Measurements from ENCODE around the gene MC3R.

Gene MC3R

GRCh38 chr20:56247954-56248782, at the start of gene MC3R:
Gene MC3R (plus strand): TSS chr20:56248732. CDS start chr20:56248844, 112 bp downstream.
- peak; percentile 73 for TF ChIP-seq CTCF (conservative IDR thresholded peaks at IDR 0.05; ENCODE audit: low read length)

DNA sequence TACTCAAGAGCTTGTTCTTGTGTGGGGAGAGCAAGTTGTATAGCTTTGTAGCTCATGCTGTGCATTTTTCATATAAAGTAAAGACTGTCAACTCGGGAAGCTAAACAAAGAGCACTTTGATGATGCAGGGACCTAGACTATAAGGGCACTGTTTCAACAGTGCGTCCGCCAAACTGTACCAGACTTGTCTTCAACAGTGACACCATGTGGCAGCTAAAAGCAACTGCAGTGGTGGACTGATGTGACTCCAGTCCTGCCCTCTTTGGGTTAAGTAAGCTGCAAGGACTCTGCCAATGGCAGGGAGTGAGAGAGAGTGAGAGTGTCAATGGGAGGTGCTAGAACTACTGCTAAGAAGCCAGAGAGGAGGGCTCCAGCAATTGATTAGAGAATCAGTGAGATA, 48.1 kb upstream of the MC3R start:
- TF ChIP-seq CTCF (conservative IDR thresholded peaks at IDR 0.05; ENCODE audit: low read length), result no peak
- H3K4me3 ChIP-seq (ENCODE audit: low read length), result no peak overlapping the region
- DNase-seq (ENCODE audit: low read depth), result no peak

More at GRCh38 chr20:56247954-56248782, at the start of gene MC3R:
- peak; percentile 50 for DNase-seq (ENCODE audit: low read depth)
- no peak within 1 kb of the TSS for H3K4me3 ChIP-seq (ENCODE audit: low read length)

DNA sequence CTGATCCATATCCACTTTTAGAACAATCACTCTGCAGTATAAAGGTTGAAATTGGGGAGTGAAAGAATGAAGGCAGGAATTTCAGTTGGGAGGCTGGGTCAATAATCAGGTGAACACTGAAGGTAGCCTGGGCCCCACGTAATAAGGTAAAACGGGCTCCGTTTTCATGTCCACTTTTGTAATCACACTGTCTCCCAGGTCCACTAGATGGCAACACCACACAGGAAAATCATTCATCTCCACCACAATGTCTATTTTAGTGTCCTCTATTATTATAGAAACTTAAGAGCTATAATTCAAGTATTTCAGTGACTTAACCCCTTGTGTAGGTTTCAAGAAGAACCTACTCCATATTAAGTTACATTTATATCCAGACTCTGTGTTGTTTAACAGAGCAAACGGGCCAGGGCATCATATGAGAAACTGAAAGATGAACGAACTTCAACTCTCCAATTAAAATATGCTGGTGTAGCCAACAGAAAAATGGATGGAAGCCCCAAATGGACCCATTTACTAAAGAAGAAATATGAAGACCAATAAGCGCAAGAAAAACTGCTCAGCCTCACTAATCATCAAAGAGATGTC, 45.9 kb upstream of the MC3R start:
- TF ChIP-seq CTCF (conservative IDR thresholded peaks at IDR 0.05; ENCODE audit: low read length), result peak; percentile 44
- no peak for DNase-seq (ENCODE audit: low read depth)
- H3K4me3 ChIP-seq (ENCODE audit: low read length), result no peak overlapping the region

DNA sequence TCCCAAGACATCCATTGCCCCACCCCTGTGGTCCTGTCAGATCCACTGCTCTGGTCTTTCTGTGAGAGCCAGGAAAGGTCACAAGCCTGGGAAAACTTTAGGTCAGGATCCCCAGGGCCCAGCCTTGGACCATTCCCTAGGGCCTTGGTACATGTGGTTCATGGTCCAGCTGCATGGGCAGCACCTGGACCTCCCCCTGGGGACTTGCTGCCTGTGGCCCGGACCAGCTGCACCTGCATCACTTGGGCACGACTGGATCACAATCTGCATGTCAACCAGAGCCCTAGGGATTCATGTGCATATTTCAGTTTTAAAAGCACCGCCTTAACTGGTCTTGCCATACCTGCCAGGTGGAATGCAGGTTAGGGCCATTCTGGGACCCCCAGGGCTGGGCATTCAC, 44.3 kb upstream of the MC3R start:
- H3K4me3 ChIP-seq (ENCODE audit: low read length), result no peak overlapping the region
- no peak for DNase-seq (ENCODE audit: low read depth)
- TF ChIP-seq CTCF (conservative IDR thresholded peaks at IDR 0.05; ENCODE audit: low read length), result no peak

DNA sequence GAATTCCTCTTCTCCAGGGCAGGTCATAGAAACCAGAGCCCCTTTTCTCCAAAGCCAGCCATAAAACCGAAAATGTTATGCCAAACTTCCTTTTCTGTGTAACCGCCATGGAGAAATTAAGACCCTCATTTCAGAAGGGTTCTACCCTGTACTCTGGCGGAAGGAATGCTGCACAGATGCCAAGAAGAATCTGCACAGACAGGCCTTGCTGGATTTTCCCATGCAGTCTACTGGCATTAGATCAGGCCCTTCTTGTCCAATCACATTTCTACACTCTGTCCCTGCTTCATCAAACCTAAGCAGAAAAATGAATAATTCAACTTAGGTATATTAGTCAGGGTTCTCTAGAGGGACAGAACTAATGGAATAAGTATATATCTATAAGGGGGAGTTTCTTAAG, 43.2 kb upstream of the MC3R start:
- no peak for TF ChIP-seq CTCF (conservative IDR thresholded peaks at IDR 0.05; ENCODE audit: low read length)
- no peak for DNase-seq (ENCODE audit: low read depth)
- H3K4me3 ChIP-seq (ENCODE audit: low read length), result no peak overlapping the region

- DNase-seq (ENCODE audit: low read depth), result no peak
- no peak overlapping the region for H3K4me3 ChIP-seq (ENCODE audit: low read length)
- no peak for TF ChIP-seq CTCF (conservative IDR thresholded peaks at IDR 0.05; ENCODE audit: low read length)
Observed at GRCh38 chr20:56207656-56208055, 40.9 kb upstream of the MC3R start.

GRCh38 chr20:56208121-56208520, 40.4 kb upstream of the MC3R start:
- DNase-seq (ENCODE audit: low read depth), result no peak
- TF ChIP-seq CTCF (conservative IDR thresholded peaks at IDR 0.05; ENCODE audit: low read length), result no peak
- H3K4me3 ChIP-seq (ENCODE audit: low read length), result no peak overlapping the region

All from AG10803 (cell line).